ENCODE results near the gene PGAP1. TPM values are rescaled to one million over a fixed set of nuclear protein-coding genes. Genes with fewer than 3 reads are reported as not detected.

The PGAP1 gene
- polyA plus RNA-seq, 1 experiment, result 6.4 TPM

DNA sequence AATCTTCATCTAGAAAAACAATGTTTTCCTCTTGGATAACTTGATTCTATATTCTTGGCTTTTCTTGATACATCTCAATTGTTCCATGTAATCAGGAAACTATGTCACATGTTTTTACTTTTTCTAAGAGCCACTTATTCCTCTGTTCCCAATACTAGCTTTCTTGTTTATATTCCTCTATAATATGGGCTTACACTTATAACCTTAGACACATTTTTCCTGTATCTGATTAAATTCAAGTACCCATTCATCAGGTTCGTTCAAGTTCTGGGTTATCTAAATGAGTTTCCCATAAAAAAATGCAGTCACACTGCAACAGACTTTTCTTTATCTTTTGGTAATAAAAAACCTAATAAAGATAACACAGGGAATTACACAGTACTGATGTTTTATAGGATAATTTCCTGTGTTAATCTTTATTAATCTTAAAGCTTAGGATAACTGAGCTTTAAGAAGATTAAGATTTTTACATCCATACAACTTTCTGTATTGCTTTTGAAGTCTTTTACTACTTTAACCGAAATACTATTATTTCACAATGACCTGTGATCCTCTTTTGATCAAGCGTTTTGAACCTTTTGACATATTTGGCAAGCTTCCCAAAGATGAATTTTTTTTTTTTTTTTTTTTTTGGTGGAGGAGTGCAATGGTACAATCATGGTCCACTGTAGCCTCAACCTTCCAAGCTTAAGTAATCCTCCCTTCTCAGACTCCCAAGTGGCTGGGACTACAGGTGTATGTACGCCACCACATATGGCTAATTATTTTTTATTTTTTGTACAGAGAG lies 73.0 kb downstream of the PGAP1 start:
- Histone ChIP-seq H3K9me3 (ENCODE audit: control insufficient read depth, insufficient read depth, low read length) (no peaks in the 10 kb centered on the region), H3K27me3 (ENCODE audit: control insufficient read depth, insufficient read depth, low read length) (no peaks in the 10 kb centered on the region), H3K4me3 (ENCODE audit: low read depth, low read length) (no peak overlapping the region), H3K27ac (ENCODE audit: low read depth, low read length) (no peak overlapping the region)
- ChIA-PET POLR2A (interaction anchor here (0.6 kb wide), 1 partner anchor 1685 kb away, joined by 3 read pairs; no protein-coding TSS in a partner anchor), CTCF (interaction anchor here (0.6 kb wide), 1 partner anchor 545 kb away, joined by 3 read pairs; no protein-coding TSS in a partner anchor)
- DNase-seq (ENCODE audit: low read depth, low spot score), result no peak
- TF ChIP-seq, protein P1, sequence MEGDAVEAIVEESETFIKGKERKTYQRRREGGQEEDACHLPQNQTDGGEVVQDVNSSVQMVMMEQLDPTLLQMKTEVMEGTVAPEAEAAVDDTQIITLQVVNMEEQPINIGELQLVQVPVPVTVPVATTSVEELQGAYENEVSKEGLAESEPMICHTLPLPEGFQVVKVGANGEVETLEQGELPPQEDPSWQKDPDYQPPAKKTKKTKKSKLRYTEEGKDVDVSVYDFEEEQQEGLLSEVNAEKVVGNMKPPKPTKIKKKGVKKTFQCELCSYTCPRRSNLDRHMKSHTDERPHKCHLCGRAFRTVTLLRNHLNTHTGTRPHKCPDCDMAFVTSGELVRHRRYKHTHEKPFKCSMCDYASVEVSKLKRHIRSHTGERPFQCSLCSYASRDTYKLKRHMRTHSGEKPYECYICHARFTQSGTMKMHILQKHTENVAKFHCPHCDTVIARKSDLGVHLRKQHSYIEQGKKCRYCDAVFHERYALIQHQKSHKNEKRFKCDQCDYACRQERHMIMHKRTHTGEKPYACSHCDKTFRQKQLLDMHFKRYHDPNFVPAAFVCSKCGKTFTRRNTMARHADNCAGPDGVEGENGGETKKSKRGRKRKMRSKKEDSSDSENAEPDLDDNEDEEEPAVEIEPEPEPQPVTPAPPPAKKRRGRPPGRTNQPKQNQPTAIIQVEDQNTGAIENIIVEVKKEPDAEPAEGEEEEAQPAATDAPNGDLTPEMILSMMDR (IDR thresholded peaks at IDR 0.05; ENCODE audit: low read depth, low read length), result no peak

DNA sequence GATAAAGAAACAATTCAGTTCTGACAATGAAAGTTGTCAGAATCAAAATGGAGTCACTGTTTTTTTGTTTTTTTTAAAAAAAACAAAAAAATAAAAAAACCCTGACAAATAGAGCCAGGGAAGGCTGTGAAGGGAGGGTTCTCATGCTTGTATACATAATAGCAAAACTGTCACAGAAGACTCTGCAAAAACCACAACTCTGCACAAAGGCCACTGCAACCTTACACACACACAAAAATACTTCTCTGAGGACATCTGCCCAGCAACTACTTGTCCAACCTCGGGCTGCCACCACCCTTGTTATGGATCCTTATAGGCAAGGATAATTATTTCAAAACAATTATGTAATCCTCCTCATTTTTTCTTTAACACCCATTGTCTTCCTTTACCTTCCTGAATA lies 75.4 kb downstream of the PGAP1 start:
- Histone ChIP-seq H3K27ac (ENCODE audit: low read depth, low read length) (no peak overlapping the region), H3K9me3 (ENCODE audit: control insufficient read depth, insufficient read depth, low read length) (no peaks in the 10 kb centered on the region), H3K4me3 (ENCODE audit: low read depth, low read length) (no peak overlapping the region), H3K27me3 (ENCODE audit: control insufficient read depth, insufficient read depth, low read length) (no peaks in the 10 kb centered on the region)
- POLR2A ChIA-PET, result no interaction called here
- CTCF ChIA-PET, result no interaction called here
- DNase-seq (ENCODE audit: low read depth, low spot score), result no peak
- TF ChIP-seq, protein P1 (IDR thresholded peaks at IDR 0.05; ENCODE audit: low read depth, low read length), result no peak

DNA sequence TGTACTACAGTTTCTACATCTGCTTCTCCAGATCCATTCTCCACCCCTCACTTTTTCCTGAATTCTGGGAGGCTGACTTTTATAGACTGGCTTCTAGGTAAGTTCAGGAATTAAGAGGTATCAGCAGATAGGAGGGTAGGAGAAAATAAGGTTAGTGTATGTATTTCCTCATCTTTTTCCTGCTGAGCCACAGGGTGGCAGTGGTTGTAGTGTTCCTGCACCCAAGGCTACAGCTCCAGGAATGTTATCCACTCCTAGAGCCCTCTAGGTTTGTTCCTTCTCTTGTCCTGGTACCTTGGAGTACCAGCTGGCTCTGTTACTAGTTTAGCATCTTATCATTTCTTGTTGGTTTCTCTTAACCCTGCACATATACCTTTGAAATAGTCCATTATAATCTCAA lies 76.6 kb downstream of the PGAP1 start:
- DNase-seq (ENCODE audit: low read depth, low spot score), result no peak
- Histone ChIP-seq H3K27me3 (ENCODE audit: control insufficient read depth, insufficient read depth, low read length) (no peaks in the 10 kb centered on the region), H3K27ac (ENCODE audit: low read depth, low read length) (no peak overlapping the region), H3K4me3 (ENCODE audit: low read depth, low read length) (no peak overlapping the region), H3K9me3 (ENCODE audit: control insufficient read depth, insufficient read depth, low read length) (no peaks in the 10 kb centered on the region)
- POLR2A ChIA-PET, result interaction anchor here (0.6 kb wide), 1 partner anchor 80 kb away, joined by 3 read pairs; no protein-coding TSS in a partner anchor
- CTCF ChIA-PET, result interaction anchor here (0.7 kb wide), 1 partner anchor 253 kb away, joined by 3 read pairs; no protein-coding TSS in a partner anchor
- TF ChIP-seq, protein P1 (IDR thresholded peaks at IDR 0.05; ENCODE audit: low read depth, low read length), result peak; percentile 34; the same call in 1 of the 2 replicates

DNA sequence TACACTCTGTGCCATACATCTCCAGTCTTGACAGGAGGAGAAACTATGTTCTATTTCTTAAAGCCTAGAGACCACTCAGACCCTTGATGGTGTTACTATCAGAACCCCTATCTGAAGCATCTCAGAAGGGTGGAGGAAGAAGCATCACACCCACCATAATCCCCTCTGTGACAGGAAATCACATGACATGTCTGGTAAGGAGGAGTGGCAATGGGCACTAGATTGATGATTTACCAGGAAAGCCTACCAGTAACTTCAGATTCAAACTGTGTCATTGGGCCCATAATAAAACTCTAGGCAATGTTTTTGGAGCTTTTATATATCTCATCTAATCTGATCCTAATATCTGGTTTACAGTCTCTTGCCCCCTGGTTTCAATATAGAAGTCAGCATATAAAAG lies 80.2 kb downstream of the PGAP1 start:
- Histone ChIP-seq H3K4me3 (ENCODE audit: low read depth, low read length) (no peak overlapping the region), H3K27me3 (ENCODE audit: control insufficient read depth, insufficient read depth, low read length) (no peaks in the 10 kb centered on the region), H3K27ac (ENCODE audit: low read depth, low read length) (no peak overlapping the region), H3K9me3 (ENCODE audit: control insufficient read depth, insufficient read depth, low read length) (no peaks in the 10 kb centered on the region)
- TF ChIP-seq, protein P1 (IDR thresholded peaks at IDR 0.05; ENCODE audit: low read depth, low read length), result no peak
- CTCF ChIA-PET, result no interaction called here
- POLR2A ChIA-PET, result interaction anchor here (0.6 kb wide), 1 partner anchor 14 kb away, joined by 4 read pairs; no protein-coding TSS in a partner anchor
- DNase-seq (ENCODE audit: low read depth, low spot score), result no peak

DNA sequence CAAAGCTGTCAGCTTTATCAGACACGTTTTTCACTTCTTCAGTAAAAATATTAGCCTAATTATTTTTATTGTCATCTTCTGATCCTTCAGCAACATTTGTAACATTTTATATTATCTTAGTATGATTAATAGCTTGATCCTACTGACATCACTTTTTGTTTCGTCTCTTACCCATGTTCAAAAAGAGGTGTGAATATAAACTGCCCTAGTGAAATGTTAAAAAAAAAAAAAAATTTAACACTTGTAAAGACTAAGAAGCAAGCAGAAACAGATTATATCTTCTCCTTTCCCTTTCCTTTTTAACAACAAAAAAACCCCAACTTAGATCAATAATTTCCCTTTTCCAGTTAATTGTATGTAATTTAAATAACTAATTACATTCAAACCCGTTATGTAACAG lies 81.1 kb downstream of the PGAP1 start:
- DNase-seq (ENCODE audit: low read depth, low spot score), result no peak
- Histone ChIP-seq H3K27me3 (ENCODE audit: control insufficient read depth, insufficient read depth, low read length) (no peaks in the 10 kb centered on the region), H3K4me3 (ENCODE audit: low read depth, low read length) (no peak overlapping the region), H3K27ac (ENCODE audit: low read depth, low read length) (no peak overlapping the region), H3K9me3 (ENCODE audit: control insufficient read depth, insufficient read depth, low read length) (no peaks in the 10 kb centered on the region)
- ChIA-PET POLR2A (interaction anchor here (0.6 kb wide), 1 partner anchor 13 kb away, joined by 4 read pairs; no protein-coding TSS in a partner anchor), CTCF (no interaction called here)
- TF ChIP-seq, protein P1 (IDR thresholded peaks at IDR 0.05; ENCODE audit: low read depth, low read length), result no peak
